Left renal cortex interstitium (tissue), 4 donors: Measurements from ENCODE around the gene PSMC1. TPM values are rescaled to one million over a fixed set of nuclear protein-coding genes. Genes with fewer than 3 reads are reported as not detected.

Experiments used
- DNase-seq, 4 donors: peaks; one replicate each; pipeline ENCODE4 v3.0.0-alpha.2; 2013; ENCODE audit warnings: low read depth in 4 of 4, low spot score in 2 of 4, missing footprints in 1 of 4
- polyA plus RNA-seq, 4 donors: library from polyadenylated mRNA; unstranded; fragments of 120-200 nt; gene quantifications; one replicate each; pipeline ENCODE4 v1.2.1, GENCODE V29; 2013; ENCODE audit not compliant: insufficient read length in 4 of 4

PSMC1 gene
- polyA plus RNA-seq, 4 donors: 105 to 158 (median 126) TPM

DNA sequence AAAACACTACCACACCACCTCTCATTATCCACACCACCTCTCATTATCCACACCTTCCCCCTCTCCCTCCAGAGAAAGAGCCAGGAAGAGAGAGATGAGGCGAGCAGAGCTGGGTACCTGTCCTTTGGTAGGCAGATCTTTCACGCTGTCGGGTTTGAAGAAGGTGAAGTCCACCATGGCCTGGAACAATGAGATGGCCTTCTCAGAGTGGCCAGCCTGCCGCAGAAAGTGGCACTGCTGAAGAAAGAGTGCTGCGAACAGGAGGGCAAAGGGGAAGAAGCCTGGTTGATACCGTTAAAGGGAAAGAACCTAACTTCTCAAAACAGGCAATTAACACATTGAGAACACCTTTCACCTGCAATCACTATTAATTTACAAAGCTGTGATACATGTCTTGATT is 44.8 kb downstream of the PSMC1 start:
- no peak for DNase-seq

DNA sequence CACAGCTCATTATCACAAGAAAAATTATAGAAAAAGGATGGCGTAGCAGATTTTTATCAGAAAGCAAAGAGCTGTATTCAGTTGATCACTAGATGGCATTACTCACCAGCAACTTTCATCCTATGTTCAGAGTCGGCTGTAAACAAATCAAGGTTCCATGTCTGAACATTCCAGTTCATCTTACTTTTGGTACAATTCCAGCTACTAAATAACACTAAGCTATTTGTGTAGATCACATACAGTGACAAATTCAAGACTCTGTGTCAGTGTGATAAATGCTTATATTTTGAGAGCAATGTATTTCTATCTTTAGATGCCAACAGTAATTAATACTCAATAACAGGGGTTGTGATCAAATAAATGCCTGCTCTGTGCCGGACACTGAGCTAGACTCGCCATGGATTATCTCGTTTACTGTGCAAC is 45.3 kb downstream of the PSMC1 start:
- DNase-seq: peak in 3 of 4 donors; percentile 13 to 41 (median 41)

DNA sequence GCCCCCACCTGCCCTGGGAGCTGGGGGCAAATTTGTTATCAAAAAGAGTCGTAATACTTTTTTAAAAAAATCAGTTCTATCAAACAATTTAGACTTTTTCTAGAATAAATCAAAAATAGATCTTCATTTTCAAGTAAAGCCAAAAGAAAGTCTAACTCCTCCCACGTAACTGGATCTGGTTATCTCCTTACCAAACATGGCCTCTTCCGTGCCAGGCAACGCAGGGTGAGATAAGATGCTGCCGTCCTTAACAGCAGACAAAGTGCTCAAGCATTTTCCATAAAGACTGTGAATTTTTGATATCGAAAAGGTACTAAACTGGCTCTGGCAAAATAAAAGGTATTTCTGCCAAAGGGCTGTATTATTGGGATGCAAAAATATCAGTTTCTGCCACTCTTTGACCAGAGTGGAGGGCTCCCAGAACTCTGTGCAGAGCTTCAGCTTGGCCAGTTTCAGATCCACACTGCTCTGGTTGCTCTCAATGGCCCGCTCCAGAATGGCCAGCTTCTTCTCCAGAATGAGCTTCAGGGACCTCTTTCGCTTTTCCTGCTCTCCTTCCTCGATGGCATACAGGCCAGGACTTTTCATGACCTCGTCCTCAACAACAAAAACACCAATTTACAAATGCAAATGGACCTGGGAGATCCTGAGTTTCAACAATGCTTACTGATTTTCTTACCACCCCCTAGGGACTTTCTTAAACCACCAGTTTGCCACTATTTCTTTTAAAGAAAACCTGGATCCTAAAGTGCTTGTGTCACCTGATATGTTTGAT is 46.4 kb downstream of the PSMC1 start:
- DNase-seq: no peak

DNA sequence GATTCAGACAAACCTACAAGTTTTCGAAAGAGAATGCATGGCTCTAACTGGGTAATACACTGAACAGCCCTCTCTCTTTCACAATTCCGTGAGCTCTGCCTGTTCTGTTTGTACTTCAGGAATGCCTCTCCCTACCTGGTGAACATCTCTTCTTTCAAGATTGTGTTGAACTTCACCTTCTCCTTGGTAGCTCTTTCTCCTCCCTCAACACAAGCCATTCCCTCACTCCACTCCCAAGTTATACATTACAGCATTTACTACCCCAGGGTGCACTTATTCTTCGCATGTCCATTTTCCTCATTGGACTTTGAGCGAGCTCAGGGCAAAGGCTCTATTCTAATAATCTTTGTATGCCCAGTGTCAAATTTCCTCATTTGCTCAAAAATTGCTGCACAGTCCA is 47.1 kb downstream of the PSMC1 start:
- DNase-seq: no peak

DNA sequence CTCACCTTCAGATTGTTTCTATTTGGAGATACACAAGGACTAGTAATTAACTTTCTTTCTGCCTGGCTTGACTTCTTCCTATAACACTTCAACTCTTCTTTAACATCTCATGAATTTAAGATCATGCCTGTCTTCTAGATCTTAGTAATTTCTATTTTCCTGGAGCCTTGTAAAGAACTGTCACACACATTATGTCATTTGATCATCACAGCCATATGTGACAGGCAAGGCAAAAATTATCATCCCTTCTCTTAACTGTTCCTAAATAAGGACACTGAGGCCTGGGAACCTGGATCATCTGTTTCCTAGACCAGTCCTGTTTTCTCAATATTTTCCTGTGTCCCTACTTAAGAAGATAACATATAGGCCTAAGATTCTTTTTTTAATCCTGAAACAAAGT is 48.1 kb downstream of the PSMC1 start:
- no peak for DNase-seq

DNA sequence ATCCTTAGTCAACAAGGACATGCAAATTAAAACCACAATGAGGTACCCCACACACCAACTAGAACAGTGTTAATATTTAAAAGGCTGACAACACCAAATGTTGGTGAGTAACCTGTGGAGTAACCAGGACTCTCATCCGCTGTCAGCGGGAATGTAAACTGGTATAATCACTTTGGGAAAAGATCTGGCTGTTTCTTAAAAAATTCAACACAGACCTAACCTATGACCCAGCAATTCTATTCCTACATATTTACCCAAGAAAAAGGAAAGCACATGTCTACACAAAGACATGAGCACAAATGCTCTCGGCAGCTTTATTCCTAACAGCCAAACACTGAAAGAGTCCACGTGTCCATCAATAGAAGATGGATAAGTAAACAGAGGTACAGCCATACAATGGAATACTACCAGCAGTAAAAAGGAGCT is 48.8 kb downstream of the PSMC1 start:
- DNase-seq: no peak

DNA sequence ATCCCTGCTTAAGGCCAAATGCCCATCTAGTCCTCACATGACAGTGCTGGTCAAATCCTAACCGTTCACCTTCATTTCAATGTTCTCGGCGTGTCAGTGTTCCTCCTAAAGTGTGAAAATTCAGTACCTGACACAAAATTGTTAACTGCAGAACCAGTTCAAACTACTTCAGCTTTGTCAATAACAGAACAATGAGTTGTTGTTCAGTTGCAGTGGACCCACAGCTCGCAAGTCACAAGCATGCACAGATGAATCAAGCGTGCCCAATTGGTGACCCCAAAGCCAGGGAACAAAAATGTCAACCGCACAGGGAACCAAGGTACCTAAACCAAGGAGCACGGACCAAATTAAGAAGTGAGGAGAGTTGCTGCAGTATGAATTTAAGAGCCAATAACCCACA is 52.2 kb downstream of the PSMC1 start:
- no peak for DNase-seq

DNA sequence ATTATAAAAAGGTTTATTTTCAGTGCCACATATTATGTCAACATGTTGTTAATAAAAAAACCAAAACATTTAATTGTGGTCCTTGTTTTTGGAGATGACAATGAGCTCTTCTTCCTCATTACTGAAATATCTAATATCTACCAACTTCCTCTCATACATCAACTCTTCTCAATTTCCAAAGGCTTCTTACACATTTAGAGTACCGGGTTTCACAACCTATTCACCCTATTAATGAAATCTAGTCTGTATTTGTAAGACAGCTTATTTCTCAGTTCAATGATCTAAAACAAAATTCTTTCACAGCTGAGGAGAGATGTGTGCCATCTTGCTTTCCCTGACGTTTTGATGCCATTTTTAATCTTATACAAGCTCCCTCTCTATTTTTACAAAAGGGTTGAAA is 60.9 kb downstream of the PSMC1 start:
- no peak for DNase-seq

DNA sequence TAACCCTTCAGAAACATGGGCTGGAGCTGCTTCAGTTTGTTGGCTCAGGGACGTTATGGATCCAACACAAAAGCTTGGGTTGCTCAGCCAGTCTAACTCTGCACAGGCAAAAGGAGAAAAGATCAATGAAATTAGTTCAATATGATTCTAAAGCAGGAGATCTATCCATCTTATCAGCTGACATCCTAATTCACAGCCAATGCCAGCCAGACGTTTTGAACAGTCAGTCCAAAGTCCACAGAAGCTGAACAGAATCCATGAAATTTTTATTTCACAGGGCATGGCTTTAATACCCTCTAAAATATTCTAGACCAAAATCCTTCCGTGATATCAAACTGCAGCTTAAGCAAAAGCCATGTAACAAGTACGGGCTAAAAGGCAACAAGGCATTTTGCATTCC is 61.7 kb downstream of the PSMC1 start:
- no peak for DNase-seq

DNA sequence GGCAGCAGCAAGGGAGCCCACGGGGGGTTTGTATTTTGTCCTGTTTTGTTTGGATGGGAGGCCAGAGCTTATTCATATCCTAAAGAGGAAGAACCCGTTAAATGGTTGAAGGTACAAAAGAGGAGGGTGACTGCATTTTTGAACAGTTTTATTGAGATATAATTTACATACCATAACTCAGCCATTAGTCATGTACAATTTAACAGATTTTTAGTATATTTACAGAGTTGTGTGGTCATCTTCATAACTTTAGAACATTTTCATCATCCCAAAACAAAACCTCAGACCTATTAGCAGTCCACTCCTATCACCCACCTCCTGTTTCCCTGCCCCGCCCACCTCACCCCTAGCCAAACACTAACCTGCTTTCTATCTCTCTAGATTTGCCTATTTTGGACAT is 62.8 kb downstream of the PSMC1 start:
- no peak for DNase-seq

DNA sequence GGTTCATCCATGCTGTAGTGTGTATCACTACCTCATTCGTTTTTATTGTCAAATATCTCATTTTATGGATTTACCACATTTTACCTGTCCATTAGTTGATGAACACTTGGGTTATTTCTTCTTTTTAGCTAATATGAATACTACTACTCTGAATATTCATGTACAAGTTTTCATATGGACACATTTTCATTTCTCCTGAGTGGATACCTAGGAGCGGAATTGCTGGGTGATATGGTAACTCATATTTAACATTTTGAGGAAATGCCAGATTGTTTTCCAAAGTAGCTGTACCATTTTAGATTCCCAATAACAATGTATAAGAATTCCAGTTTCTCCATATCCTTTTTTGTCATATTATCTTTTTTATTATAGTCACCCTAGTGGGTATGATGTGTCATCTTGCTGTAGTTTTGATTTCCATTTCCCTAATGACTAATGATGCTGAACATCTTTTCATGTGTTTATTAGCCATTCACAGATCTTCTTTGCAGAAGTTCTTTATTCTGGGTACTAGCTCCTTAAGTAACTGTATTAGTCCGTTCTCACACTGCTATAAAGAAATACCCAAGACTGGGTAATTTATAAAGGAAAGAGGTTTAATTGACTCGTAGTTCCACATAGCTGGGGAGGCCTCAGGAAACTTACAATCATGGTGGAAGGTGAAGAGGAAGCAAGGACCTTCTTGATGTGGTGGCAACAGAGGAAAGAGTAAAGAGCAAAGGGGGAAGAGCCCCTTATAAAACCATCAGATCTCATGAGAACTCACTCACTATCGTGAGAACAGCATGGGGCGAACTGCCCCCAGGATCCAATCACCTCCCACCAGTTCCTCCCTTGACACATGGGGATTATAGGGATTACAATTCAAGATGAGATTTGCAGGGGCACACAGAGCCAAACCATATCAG is 63.5 kb downstream of the PSMC1 start:
- no peak for DNase-seq

DNA sequence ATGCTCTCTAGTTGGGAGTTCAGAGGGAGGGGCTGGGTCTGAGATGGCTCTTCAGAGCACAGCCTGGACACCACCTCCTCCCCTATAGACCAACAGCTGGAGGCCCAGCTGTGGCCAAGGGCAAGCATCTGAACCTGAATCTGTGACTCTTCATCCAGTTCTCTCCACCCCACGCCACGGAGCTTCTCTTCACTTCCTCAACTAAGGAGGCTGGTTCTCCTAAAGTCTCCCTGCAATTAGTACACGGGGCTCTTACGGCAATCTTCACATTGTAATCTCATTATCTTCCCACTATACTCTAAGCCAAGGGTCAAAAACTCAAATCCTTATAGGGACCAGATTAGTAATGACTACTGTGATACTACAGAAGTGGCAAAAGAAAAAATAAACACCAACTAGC is 65.5 kb downstream of the PSMC1 start:
- DNase-seq: no peak

Other genes starting within 250 kb of the PSMC1 start
- under 1 TPM; 0.12 to 0.30 (median 0.14) TPM for gene KCNK13, start 194.6 kb upstream of the PSMC1 start, polyA plus RNA-seq
- 10 to 100 TPM; 20.4 to 25.3 (median 22.7) TPM for gene NRDE2, start 75.4 kb downstream of the PSMC1 start, polyA plus RNA-seq
- 100 to 1,000 TPM; 303 to 405 (median 345) TPM for gene CALM1, start 140.5 kb downstream of the PSMC1 start, polyA plus RNA-seq